ENCODE measurements around the gene LRRC63.

GRCh38 chr13:46278474-46278873 lies 66.7 kb downstream of the LRRC63 start:
- TF ChIP-seq MAX (IDR thresholded peaks at IDR 0.05; ENCODE audit: insufficient read depth, insufficient read length) (no peak), MYC (IDR thresholded peaks at IDR 0.05; ENCODE audit: low read depth, low read length) (no peak), CTCF (IDR thresholded peaks at IDR 0.05; ENCODE audit: extremely low read depth in 1 of 2, insufficient read depth in 1 of 2, low read depth in 1 of 2, low read length in 2 of 2) (no peak), POLR2A (IDR thresholded peaks at IDR 0.05; ENCODE audit: low read depth, low read length) (no peak), EZH2 (IDR thresholded peaks at IDR 0.05; ENCODE audit: borderline replicate concordance, low read depth, low read length, severe bottlenecking) (no peak), POLR2AphosphoS5 (IDR thresholded peaks at IDR 0.05; ENCODE audit: insufficient read depth, low read depth, low read length) (no peak), JUN (IDR thresholded peaks at IDR 0.05; ENCODE audit: borderline replicate concordance, insufficient read depth, insufficient read length, low read depth) (no peak), GATA2 (IDR thresholded peaks at IDR 0.05; ENCODE audit: insufficient read depth, insufficient read length, low read depth, low read length) (no peak)
